ENCODE measurements around the gene TMIGD1. TPM values are rescaled to one million over a fixed set of nuclear protein-coding genes. Genes with fewer than 3 reads are reported as not detected.

Gene TMIGD1
- total and polyA plus RNA-seq, 2 of the 13 experiments (the other 11 are each of a cell fraction or from before 2014, with no cell fraction given) = not detected

DNA sequence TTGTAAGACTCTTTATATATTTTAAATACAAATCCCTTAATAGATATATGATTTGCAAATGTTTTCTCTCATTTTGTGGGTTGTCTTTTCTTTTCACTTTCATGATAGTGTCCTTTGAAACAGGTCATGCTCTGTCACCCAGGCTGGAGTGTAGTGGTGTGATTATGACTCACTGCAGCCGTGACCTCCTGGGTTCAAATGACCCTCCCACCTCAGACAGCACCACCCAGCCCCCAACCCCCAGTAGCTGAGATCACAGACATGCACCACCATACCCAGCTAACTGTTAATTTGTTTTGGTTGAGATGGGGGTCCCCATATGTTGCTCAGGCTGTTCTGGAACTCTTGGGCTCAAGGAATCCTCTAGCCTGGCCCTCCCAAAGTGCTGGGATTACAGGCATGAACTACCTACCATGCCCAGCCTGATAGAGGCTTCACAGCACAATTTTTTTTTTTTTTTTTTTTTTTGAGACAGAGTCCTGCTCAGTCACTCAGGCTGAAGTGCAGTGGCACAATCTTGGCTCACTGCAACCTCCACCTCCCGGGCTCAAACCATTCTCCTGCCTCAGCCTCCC is 18.5 kb upstream of the TMIGD1 start (continued):
- TF ChIP-seq, protein P1, sequence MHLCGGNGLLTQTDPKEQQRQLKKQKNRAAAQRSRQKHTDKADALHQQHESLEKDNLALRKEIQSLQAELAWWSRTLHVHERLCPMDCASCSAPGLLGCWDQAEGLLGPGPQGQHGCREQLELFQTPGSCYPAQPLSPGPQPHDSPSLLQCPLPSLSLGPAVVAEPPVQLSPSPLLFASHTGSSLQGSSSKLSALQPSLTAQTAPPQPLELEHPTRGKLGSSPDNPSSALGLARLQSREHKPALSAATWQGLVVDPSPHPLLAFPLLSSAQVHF (CRISPR knock-in tag; IDR thresholded peaks at IDR 0.05) = no peak

DNA sequence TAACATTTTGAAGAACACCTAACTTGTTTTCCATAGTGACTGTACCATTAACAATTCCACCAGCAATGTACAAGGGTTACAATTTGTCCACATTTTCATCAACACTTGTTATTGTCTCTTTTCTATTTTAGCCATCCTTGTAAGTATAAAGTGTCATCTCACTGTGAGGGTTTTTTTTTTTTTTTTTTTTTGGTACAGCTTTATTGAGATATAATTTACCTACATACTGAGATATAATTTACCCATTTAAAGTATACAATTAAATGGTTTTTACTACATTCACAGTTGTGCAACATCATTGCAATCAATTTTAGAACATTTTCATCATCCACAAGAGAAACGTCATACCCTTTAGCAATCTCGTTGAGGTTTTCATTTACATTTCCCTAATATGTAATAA is 17.9 kb upstream of the TMIGD1 start:
- no peak for FAIRE-seq
- POLR2A ChIA-PET = interaction anchor here (1.0 kb wide), 1 partner anchor 14 kb away, joined by 3 read pairs; no protein-coding TSS in a partner anchor

More for the DNA sequence above, 17.9 kb upstream of the TMIGD1 start:
- no peak overlapping the region for H3K9ac ChIP-seq (ENCODE audit: insufficient read depth, low read depth, low read length)
- no peak for TF ChIP-seq ATF7-NPFF (CRISPR knock-in tag; IDR thresholded peaks at IDR 0.05; ENCODE audit: low read depth)
- TF ChIP-seq ZNF7 (CRISPR knock-in tag; IDR thresholded peaks at IDR 0.05) = peak; percentile 94
- TF ChIP-seq, protein P2, sequence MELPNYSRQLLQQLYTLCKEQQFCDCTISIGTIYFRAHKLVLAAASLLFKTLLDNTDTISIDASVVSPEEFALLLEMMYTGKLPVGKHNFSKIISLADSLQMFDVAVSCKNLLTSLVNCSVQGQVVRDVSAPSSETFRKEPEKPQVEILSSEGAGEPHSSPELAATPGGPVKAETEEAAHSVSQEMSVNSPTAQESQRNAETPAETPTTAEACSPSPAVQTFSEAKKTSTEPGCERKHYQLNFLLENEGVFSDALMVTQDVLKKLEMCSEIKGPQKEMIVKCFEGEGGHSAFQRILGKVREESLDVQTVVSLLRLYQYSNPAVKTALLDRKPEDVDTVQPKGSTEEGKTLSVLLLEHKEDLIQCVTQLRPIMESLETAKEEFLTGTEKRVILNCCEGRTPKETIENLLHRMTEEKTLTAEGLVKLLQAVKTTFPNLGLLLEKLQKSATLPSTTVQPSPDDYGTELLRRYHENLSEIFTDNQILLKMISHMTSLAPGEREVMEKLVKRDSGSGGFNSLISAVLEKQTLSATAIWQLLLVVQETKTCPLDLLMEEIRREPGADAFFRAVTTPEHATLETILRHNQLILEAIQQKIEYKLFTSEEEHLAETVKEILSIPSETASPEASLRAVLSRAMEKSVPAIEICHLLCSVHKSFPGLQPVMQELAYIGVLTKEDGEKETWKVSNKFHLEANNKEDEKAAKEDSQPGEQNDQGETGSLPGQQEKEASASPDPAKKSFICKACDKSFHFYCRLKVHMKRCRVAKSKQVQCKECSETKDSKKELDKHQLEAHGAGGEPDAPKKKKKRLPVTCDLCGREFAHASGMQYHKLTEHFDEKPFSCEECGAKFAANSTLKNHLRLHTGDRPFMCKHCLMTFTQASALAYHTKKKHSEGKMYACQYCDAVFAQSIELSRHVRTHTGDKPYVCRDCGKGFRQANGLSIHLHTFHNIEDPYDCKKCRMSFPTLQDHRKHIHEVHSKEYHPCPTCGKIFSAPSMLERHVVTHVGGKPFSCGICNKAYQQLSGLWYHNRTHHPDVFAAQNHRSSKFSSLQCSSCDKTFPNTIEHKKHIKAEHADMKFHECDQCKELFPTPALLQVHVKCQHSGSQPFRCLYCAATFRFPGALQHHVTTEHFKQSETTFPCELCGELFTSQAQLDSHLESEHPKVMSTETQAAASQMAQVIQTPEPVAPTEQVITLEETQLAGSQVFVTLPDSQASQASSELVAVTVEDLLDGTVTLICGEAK (IDR thresholded peaks at IDR 0.05) = peak; percentile 53
- TF ChIP-seq, protein P2 (CRISPR knock-in tag; IDR thresholded peaks at IDR 0.05) = no peak
- H3K4me3 ChIP-seq (replicated peaks in 1 of 3; ENCODE audit: insufficient read depth in 1 of 3, low read depth in 2 of 3, low read length in 3 of 3) = no peak overlapping the region
- intact Hi-C loops (cut with micrococcal nuclease; ENCODE audit: unreplicated experiment) = loop anchor here (1.0 kb wide), 1 partner anchor 7 kb away; no protein-coding TSS in a partner anchor
- 27% methylated on average over 2 of the region's 2 CpGs for WGBS (ENCODE audit: low lambda C conversion rate)
- DNase-seq (ENCODE audit: low spot score) = no peak
- H3K27ac ChIP-seq (ENCODE audit: extremely low read length, insufficient read depth, low read length) = no peak overlapping the region
- no peak for ATAC-seq
- no peaks in the 10 kb centered on the region for H3K27me3 ChIP-seq (ENCODE audit: control insufficient read depth in 1 of 2, insufficient read depth in 2 of 2, low read length in 2 of 2)
- CTCF ChIA-PET (ENCODE audit: low intra/inter-chr PET ratio, low total read pairs) = no interaction called here
- H4K20me1 ChIP-seq (ENCODE audit: insufficient read depth, low read length) = no peaks in the 10 kb centered on the region
- H3K4me2 ChIP-seq (ENCODE audit: low read depth, low read length) = no peak overlapping the region
- peaks cover 58% of the 10 kb centered on the region for H3K4me1 ChIP-seq (ENCODE audit: insufficient read depth, low read length)
- H3K36me3 ChIP-seq (replicated peaks in 1 of 2; ENCODE audit: control insufficient read depth in 1 of 2, insufficient read depth in 2 of 2, low read length in 2 of 2) = no peaks in the 10 kb centered on the region
- H3K79me2 ChIP-seq (ENCODE audit: insufficient read depth, low read length) = no peaks in the 10 kb centered on the region
- no peaks in the 10 kb centered on the region for H3K9me3 ChIP-seq (ENCODE audit: low read length)
- BruUV-seq (replicated peaks) = no TSS peak
- in situ Hi-C loops (cut with HindIII; ENCODE audit: extremely low pct_ligation_motif_present, low pct_unique_long_range_greater_than_20kb) = no loop called here
- H2AFZ ChIP-seq (ENCODE audit: low read length) = no peak overlapping the region
